ENCODE data around the gene ZNF407. TPM values are rescaled to one million over a fixed set of nuclear protein-coding genes. Genes with fewer than 3 reads are reported as not detected.
A peak's percentile ranks its signal among the peaks of the same experiment; 100 is the strongest.

The ZNF407 gene
- total and polyA plus RNA-seq, 2 experiments from 2014 or later = 2.1 to 10.4 TPM

- no peak overlapping the region for H3K27ac ChIP-seq (ENCODE audit: low read depth)
- TF ChIP-seq EZH2 (IDR thresholded peaks at IDR 0.05; ENCODE audit: low read depth, unreplicated experiment) = no peak
- TF ChIP-seq STAT1 (IDR thresholded peaks at IDR 0.05; ENCODE audit: unreplicated experiment) = no peak
- TF ChIP-seq ZNF114 (CRISPR knock-in tag; IDR thresholded peaks at IDR 0.05) = no peak
- no peak for TF ChIP-seq REST (IDR thresholded peaks at IDR 0.05; ENCODE audit: unreplicated experiment)
- no peak for TF ChIP-seq NANOG (IDR thresholded peaks at IDR 0.05; ENCODE audit: borderline replicate concordance)
- no peak for TF ChIP-seq CREB1 (CRISPR knock-in tag; IDR thresholded peaks at IDR 0.05; ENCODE audit: low read depth)
- Mint-ChIP-seq H3K4me1 (peaks cover 57% of the 10 kb centered on the region), H3K4me3 (no peak overlapping the region), H3K36me3 (ENCODE audit: low read depth) (no peaks in the 10 kb centered on the region), H3K9me3 (no peaks in the 10 kb centered on the region; the same call in 2 of the 3 replicates), H3K27ac (peak overlapping the region; percentile 17; the same call in 1 of the 2 replicates), H3K27me3 (ENCODE audit: insufficient read depth, low read depth, poor library complexity) (peaks cover 2% of the 10 kb centered on the region)
- no peaks in the 10 kb centered on the region for H3F3A ChIP-seq (replicated peaks; ENCODE audit: low read depth)
- no peaks in the 10 kb centered on the region for H3K36me3 ChIP-seq (ENCODE audit: insufficient read depth)
- no peak overlapping the region for H3K4me2 ChIP-seq
- peaks cover 43% of the 10 kb centered on the region for H3K4me1 ChIP-seq (ENCODE audit: insufficient read depth)
- H3K9me2 ChIP-seq (ENCODE audit: insufficient read depth) = no peaks in the 10 kb centered on the region
- no peaks in the 10 kb centered on the region for H4K20me1 ChIP-seq (replicated peaks; ENCODE audit: insufficient read depth)
- no peaks in the 10 kb centered on the region for H3K27me3 ChIP-seq (ENCODE audit: insufficient read depth)
- no peak overlapping the region for H3K4me3 ChIP-seq
- DNase-seq (ENCODE audit: low spot score) (no peak), ATAC-seq (no peak; the same call in 2 of the 3 replicates)
- no peaks in the 10 kb centered on the region for H3K79me2 ChIP-seq (replicated peaks; ENCODE audit: insufficient read depth)
- no peak overlapping the region for H2AFZ ChIP-seq
Measured at GRCh38 chr18:74945774-74946545, 348.3 kb downstream of the ZNF407 start.

GRCh38 chr18:74946646-74947375 is 349.1 kb downstream of the ZNF407 start:
- Histone ChIP-seq H4K20me1 (replicated peaks; ENCODE audit: insufficient read depth) (no peaks in the 10 kb centered on the region), H3K9me2 (ENCODE audit: insufficient read depth) (no peaks in the 10 kb centered on the region), H3K4me1 (ENCODE audit: insufficient read depth) (peaks cover 51% of the 10 kb centered on the region), H3K27ac (ENCODE audit: low read depth) (no peak overlapping the region; the same call in 1 of the 2 replicates), H3F3A (replicated peaks; ENCODE audit: low read depth) (no peaks in the 10 kb centered on the region), H3K27me3 (ENCODE audit: insufficient read depth) (no peaks in the 10 kb centered on the region), H2AFZ (no peak overlapping the region), H3K4me3 (no peak overlapping the region), H3K36me3 (ENCODE audit: insufficient read depth) (no peaks in the 10 kb centered on the region), H3K79me2 (replicated peaks; ENCODE audit: insufficient read depth) (no peaks in the 10 kb centered on the region), H3K4me2 (no peak overlapping the region)
- Mint-ChIP-seq H3K27me3 (ENCODE audit: insufficient read depth, low read depth, poor library complexity) (peaks cover 2% of the 10 kb centered on the region), H3K9me3 (no peaks in the 10 kb centered on the region; the same call in 2 of the 3 replicates), H3K27ac (peak overlapping the region; percentile 84; the same call in 1 of the 2 replicates), H3K4me1 (peaks cover 59% of the 10 kb centered on the region), H3K36me3 (ENCODE audit: low read depth) (no peaks in the 10 kb centered on the region), H3K4me3 (no peak overlapping the region)
- no peak for ATAC-seq
- DNase-seq (ENCODE audit: low spot score) = no peak
- TF ChIP-seq STAT1 (IDR thresholded peaks at IDR 0.05; ENCODE audit: unreplicated experiment) = no peak
- no peak for TF ChIP-seq JUNB (IDR thresholded peaks at IDR 0.05; ENCODE audit: unreplicated experiment)
- TF ChIP-seq NANOG (IDR thresholded peaks at IDR 0.05; ENCODE audit: borderline replicate concordance) = no peak
- no peak for TF ChIP-seq REST (IDR thresholded peaks at IDR 0.05; ENCODE audit: unreplicated experiment)
- no peak for TF ChIP-seq EZH2 (IDR thresholded peaks at IDR 0.05; ENCODE audit: low read depth, unreplicated experiment)
- TF ChIP-seq, protein P1, sequence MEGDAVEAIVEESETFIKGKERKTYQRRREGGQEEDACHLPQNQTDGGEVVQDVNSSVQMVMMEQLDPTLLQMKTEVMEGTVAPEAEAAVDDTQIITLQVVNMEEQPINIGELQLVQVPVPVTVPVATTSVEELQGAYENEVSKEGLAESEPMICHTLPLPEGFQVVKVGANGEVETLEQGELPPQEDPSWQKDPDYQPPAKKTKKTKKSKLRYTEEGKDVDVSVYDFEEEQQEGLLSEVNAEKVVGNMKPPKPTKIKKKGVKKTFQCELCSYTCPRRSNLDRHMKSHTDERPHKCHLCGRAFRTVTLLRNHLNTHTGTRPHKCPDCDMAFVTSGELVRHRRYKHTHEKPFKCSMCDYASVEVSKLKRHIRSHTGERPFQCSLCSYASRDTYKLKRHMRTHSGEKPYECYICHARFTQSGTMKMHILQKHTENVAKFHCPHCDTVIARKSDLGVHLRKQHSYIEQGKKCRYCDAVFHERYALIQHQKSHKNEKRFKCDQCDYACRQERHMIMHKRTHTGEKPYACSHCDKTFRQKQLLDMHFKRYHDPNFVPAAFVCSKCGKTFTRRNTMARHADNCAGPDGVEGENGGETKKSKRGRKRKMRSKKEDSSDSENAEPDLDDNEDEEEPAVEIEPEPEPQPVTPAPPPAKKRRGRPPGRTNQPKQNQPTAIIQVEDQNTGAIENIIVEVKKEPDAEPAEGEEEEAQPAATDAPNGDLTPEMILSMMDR (conservative IDR thresholded peaks at IDR 0.05; ENCODE audit: low read depth in 2 of 2) = no peak
- TF ChIP-seq ZNF331 (CRISPR knock-in tag; IDR thresholded peaks at IDR 0.05; ENCODE audit: low read depth) = no peak
- no peak for TF ChIP-seq POLR2AphosphoS5 (IDR thresholded peaks at IDR 0.05; ENCODE audit: low read depth)
- TF ChIP-seq CREB1 (CRISPR knock-in tag; IDR thresholded peaks at IDR 0.05; ENCODE audit: low read depth) = no peak
- no peak for TF ChIP-seq ZNF114 (CRISPR knock-in tag; IDR thresholded peaks at IDR 0.05)
- TF ChIP-seq, protein P2, sequence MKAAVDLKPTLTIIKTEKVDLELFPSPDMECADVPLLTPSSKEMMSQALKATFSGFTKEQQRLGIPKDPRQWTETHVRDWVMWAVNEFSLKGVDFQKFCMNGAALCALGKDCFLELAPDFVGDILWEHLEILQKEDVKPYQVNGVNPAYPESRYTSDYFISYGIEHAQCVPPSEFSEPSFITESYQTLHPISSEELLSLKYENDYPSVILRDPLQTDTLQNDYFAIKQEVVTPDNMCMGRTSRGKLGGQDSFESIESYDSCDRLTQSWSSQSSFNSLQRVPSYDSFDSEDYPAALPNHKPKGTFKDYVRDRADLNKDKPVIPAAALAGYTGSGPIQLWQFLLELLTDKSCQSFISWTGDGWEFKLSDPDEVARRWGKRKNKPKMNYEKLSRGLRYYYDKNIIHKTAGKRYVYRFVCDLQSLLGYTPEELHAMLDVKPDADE (IDR thresholded peaks at IDR 0.05) = no peak
